ENCODE data around the gene ZIC2. TPM values are rescaled to one million over a fixed set of nuclear protein-coding genes. Genes with fewer than 3 reads are reported as not detected.

ZIC2 gene
- total and polyA plus RNA-seq, 2 donors: 0.05 to 0.30 TPM

DNA sequence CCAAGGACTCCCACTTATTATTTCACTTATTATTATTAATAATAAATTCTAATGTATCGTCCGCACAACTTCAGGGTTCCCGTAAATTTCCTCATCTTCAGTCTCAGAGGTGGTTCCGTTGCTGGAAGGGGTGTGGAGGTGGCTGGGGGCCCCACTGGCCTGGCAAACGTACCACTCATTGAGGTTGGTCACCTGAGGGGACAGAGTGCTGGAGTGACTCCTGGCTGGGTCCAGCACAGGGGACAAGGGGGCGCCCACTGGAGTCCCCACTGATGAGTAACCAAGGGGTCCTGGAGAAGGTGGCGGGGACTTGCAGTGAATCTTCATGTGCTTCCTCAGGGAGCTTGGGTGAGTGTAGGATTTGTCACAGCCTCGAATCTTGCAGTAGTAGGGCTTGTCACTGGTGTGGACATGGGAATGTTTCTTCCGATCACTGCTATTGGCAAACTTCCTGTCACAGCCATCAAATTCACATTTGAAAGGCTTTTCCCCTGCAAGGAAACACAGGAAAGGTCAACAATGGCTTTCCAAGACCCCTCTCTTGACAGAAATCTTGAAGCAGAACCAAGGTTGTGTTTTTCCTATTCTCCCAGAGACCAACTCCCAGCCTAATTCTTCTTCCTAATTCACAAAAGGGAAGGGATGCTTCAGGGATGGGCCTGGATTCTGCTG, 16.1 kb upstream of the ZIC2 start:
- Histone ChIP-seq H3K9me3 (ENCODE audit: control insufficient read depth in 2 of 2, insufficient read depth in 1 of 2, low read length in 1 of 2) (peaks cover 2 to 5% of the 10 kb centered on the region in 2 donors), H3K27ac (ENCODE audit: low read depth in 1 of 2, low read length in 1 of 2) (no peak overlapping the region), H3K27me3 (ENCODE audit: control insufficient read depth in 2 of 2, insufficient read depth in 1 of 2, low read length in 1 of 2) (peaks cover 78 to 98% of the 10 kb centered on the region in 2 donors), H3K4me1 (ENCODE audit: control insufficient read depth in 2 of 2, insufficient read depth in 2 of 2, low read length in 2 of 2) (peaks cover 8 to 9% of the 10 kb centered on the region in 2 donors), H3K4me3 (ENCODE audit: low read length in 2 of 2) (no peak overlapping the region), H3K36me3 (ENCODE audit: control insufficient read depth in 2 of 2, insufficient read depth in 2 of 2, low read length in 1 of 2) (no peaks in the 10 kb centered on the region)
- 75% methylated on average over 9 of the region's 9 CpGs for WGBS
- DNase-seq (ENCODE audit: low read depth in 6 of 9, low spot score in 9 of 9): no peak

DNA sequence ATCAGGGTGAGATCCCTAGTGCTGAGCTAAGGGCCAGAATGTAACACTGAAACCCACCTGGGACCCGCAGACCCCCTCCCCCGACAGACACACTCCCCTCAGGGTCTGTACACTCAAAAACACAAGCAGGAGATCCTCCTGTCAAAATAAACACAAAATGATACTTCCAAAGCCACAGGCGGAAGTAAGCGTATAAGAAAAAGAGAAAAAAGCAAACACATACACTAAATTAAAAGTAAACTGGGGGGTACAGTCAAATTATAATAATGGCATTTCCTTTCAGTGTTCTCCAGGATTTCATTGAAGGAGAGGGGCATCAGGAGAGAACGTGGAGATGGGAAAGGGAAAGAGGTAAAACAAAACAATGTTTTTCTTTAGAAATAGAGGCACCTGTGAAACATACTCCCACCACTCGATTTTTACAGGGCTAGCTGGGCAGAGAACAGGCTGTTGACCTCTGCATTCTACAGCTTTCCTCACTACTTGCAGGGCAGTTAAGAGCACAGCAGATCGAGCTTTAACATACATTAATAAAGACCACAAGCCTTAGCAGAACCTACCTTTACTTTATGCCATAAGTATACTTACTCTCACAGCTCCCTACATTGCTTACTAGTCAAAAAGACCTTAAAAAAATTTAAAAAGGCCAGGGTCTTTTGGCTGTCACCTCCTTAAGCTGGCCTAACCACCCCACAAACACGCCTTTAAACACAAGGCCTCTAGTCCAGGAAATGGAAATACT, 15.3 kb upstream of the ZIC2 start:
- Histone ChIP-seq H3K27me3 (ENCODE audit: control insufficient read depth in 2 of 2, insufficient read depth in 1 of 2, low read length in 1 of 2) (peaks cover 80 to 97% of the 10 kb centered on the region in 2 donors), H3K36me3 (ENCODE audit: control insufficient read depth in 2 of 2, insufficient read depth in 2 of 2, low read length in 1 of 2) (no peaks in the 10 kb centered on the region), H3K9me3 (ENCODE audit: control insufficient read depth in 2 of 2, insufficient read depth in 1 of 2, low read length in 1 of 2) (peaks cover 0 to 2% of the 10 kb centered on the region in 2 donors), H3K27ac (ENCODE audit: low read depth in 1 of 2, low read length in 1 of 2) (no peak overlapping the region), H3K4me1 (ENCODE audit: control insufficient read depth in 2 of 2, insufficient read depth in 2 of 2, low read length in 2 of 2) (peaks cover 9 to 12% of the 10 kb centered on the region in 2 donors), H3K4me3 (ENCODE audit: low read length in 2 of 2) (no peak overlapping the region)
- DNase-seq (ENCODE audit: low read depth in 6 of 9, low spot score in 9 of 9): no peak
- 70% methylated on average over 8 of the region's 8 CpGs for WGBS

DNA sequence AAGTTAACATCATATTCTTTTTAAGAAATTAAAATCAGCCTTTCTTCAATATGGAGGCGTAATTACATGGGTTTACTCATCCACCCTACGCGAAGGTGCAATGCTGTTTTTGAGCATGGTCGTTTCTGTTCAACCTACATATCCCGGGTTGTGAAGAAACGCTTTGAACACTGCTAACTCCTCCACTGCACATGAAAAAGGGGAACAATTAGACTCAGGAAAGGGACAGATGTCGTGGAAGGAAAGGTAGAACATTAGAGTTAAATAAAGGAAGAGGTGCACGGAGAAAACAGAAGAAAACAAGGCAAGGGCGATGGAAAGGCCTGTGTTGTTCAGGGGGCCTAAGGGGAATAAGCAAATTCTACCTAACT, 14.1 kb upstream of the ZIC2 start:
- Histone ChIP-seq H3K9me3 (ENCODE audit: control insufficient read depth in 2 of 2, insufficient read depth in 1 of 2, low read length in 1 of 2) (peaks cover 0 to 5% of the 10 kb centered on the region in 2 donors), H3K4me3 (ENCODE audit: low read length in 2 of 2) (no peak overlapping the region), H3K36me3 (ENCODE audit: control insufficient read depth in 2 of 2, insufficient read depth in 2 of 2, low read length in 1 of 2) (no peaks in the 10 kb centered on the region), H3K27me3 (ENCODE audit: control insufficient read depth in 2 of 2, insufficient read depth in 1 of 2, low read length in 1 of 2) (peaks cover 80 to 97% of the 10 kb centered on the region in 2 donors), H3K27ac (ENCODE audit: low read depth in 1 of 2, low read length in 1 of 2) (no peak overlapping the region), H3K4me1 (ENCODE audit: control insufficient read depth in 2 of 2, insufficient read depth in 2 of 2, low read length in 2 of 2) (peaks cover 11 to 12% of the 10 kb centered on the region in 2 donors)
- no peak for DNase-seq (ENCODE audit: low read depth in 6 of 9, low spot score in 9 of 9)
- whole genome bisulfite sequencing: 28% methylated on average over 9 of the region's 9 CpGs

- WGBS: 3% methylated on average over 58 of the region's 58 CpGs
- Histone ChIP-seq H3K4me3 (ENCODE audit: low read length in 2 of 2) (peak overlapping the region in 1 of 2 donors; percentile 3), H3K27me3 (ENCODE audit: control insufficient read depth in 2 of 2, insufficient read depth in 1 of 2, low read length in 1 of 2) (peaks cover 81 to 97% of the 10 kb centered on the region in 2 donors), H3K36me3 (ENCODE audit: control insufficient read depth in 2 of 2, insufficient read depth in 2 of 2, low read length in 1 of 2) (no peaks in the 10 kb centered on the region), H3K9me3 (ENCODE audit: control insufficient read depth in 2 of 2, insufficient read depth in 1 of 2, low read length in 1 of 2) (peaks cover 0 to 5% of the 10 kb centered on the region in 2 donors), H3K27ac (ENCODE audit: low read depth in 1 of 2, low read length in 1 of 2) (no peak overlapping the region), H3K4me1 (ENCODE audit: control insufficient read depth in 2 of 2, insufficient read depth in 2 of 2, low read length in 2 of 2) (peaks cover 11 to 12% of the 10 kb centered on the region in 2 donors)
- no peak for DNase-seq (ENCODE audit: low read depth in 6 of 9, low spot score in 9 of 9)
Observed at GRCh38 chr13:99967869-99968520, 13.6 kb upstream of the ZIC2 start.

- no peaks in the 10 kb centered on the region for H3K36me3 ChIP-seq (ENCODE audit: control insufficient read depth in 2 of 2, insufficient read depth in 2 of 2, low read length in 1 of 2)
- peaks cover 11 to 12% of the 10 kb centered on the region in 2 donors for H3K4me1 ChIP-seq (ENCODE audit: control insufficient read depth in 2 of 2, insufficient read depth in 2 of 2, low read length in 2 of 2)
- no peak overlapping the region for H3K27ac ChIP-seq (ENCODE audit: low read depth in 1 of 2, low read length in 1 of 2)
- peak overlapping the region in 1 of 2 donors; percentile 3 for H3K4me3 ChIP-seq (ENCODE audit: low read length in 2 of 2)
- peaks cover 87 to 99% of the 10 kb centered on the region in 2 donors for H3K27me3 ChIP-seq (ENCODE audit: control insufficient read depth in 2 of 2, insufficient read depth in 1 of 2, low read length in 1 of 2)
- WGBS: 7% methylated on average over 81 of the region's 81 CpGs
- no peak for DNase-seq (ENCODE audit: low read depth in 6 of 9, low spot score in 9 of 9)
- H3K9me3 ChIP-seq (ENCODE audit: control insufficient read depth in 2 of 2, insufficient read depth in 1 of 2, low read length in 1 of 2): peaks cover 0 to 5% of the 10 kb centered on the region in 2 donors
Observed at GRCh38 chr13:99968521-99969452, 12.8 kb upstream of the ZIC2 start.

DNA sequence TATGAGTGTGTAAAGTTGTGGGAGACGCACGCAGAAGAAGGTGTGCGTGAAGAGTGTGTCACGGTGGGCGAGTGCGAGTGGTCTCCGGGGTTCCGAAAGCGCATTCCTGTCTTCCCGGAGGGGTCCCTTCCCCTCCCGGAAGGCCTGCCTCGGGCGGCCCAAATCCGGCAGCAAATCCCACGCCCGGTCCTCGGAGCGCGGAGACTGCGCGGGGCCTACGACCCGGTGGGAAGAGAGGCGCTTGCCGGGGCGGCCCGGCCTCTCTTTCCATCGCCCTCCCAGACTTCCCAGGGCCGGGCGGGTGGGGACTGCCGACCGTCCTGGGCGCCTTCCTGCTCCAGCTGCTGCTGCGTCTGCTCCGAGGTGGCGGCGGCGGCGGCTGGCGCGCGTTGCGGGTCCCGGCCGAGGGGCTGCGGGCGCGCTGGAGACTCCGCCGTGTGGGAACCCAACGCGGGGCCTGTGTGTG, 12.1 kb upstream of the ZIC2 start:
- DNase-seq (ENCODE audit: low read depth in 6 of 9, low spot score in 9 of 9): no peak
- peaks cover 11 to 12% of the 10 kb centered on the region in 2 donors for H3K4me1 ChIP-seq (ENCODE audit: control insufficient read depth in 2 of 2, insufficient read depth in 2 of 2, low read length in 2 of 2)
- no peaks in the 10 kb centered on the region for H3K36me3 ChIP-seq (ENCODE audit: control insufficient read depth in 2 of 2, insufficient read depth in 2 of 2, low read length in 1 of 2)
- peak overlapping the region in 1 of 2 donors; percentile 43 for H3K4me3 ChIP-seq (ENCODE audit: low read length in 2 of 2)
- WGBS: 5% methylated on average over 52 of the region's 52 CpGs
- H3K9me3 ChIP-seq (ENCODE audit: control insufficient read depth in 2 of 2, insufficient read depth in 1 of 2, low read length in 1 of 2): peaks cover 0 to 5% of the 10 kb centered on the region in 2 donors
- no peak overlapping the region for H3K27ac ChIP-seq (ENCODE audit: low read depth in 1 of 2, low read length in 1 of 2)
- H3K27me3 ChIP-seq (ENCODE audit: control insufficient read depth in 2 of 2, insufficient read depth in 1 of 2, low read length in 1 of 2): peaks cover 88 to 100% of the 10 kb centered on the region in 2 donors

DNA sequence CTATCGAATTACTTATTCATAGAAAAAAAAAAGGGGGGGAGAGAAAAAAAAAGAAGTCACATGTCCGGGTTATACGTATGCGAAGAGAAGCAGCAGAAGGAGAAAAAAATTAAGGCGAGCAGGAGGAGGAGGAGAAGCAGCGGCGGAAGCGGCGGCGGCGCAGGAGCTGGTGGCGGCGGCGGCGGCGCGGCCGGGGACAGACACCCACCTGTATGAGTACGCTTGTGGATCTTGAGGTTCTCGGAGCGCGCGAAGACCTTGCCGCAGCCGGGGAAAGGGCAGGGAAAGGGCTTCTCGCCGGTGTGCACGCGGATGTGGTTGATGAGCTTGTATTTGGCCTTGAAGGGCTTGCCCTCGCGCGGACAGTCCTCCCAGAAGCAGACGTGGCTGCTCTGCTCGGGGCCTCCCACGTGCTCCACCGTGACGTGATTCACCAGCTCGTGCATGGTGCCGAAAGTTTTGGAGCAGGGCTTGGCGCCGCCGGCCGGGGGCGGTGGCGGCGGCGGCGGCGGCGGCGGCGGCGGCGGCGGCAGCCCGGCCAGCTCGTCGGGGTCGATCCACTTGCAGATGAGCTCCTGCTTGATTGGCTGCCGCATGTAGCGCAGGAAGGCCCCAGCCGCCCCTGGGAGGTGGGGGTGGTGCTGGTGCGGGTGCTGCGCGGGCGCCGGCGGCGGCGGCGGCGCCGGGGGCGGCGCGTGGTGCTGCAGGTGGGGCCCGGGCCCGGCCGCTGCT, 11.5 kb upstream of the ZIC2 start:
- WGBS: under 1% methylated on average over 79 of the region's 79 CpGs
- Histone ChIP-seq H3K27me3 (ENCODE audit: control insufficient read depth in 2 of 2, insufficient read depth in 1 of 2, low read length in 1 of 2) (peaks cover 89 to 100% of the 10 kb centered on the region in 2 donors), H3K27ac (ENCODE audit: low read depth in 1 of 2, low read length in 1 of 2) (no peak overlapping the region), H3K36me3 (ENCODE audit: control insufficient read depth in 2 of 2, insufficient read depth in 2 of 2, low read length in 1 of 2) (no peaks in the 10 kb centered on the region), H3K4me1 (ENCODE audit: control insufficient read depth in 2 of 2, insufficient read depth in 2 of 2, low read length in 2 of 2) (peaks cover 11 to 12% of the 10 kb centered on the region in 2 donors), H3K9me3 (ENCODE audit: control insufficient read depth in 2 of 2, insufficient read depth in 1 of 2, low read length in 1 of 2) (peaks cover 5 to 7% of the 10 kb centered on the region in 2 donors), H3K4me3 (ENCODE audit: low read length in 2 of 2) (peak overlapping the region in 1 of 2 donors; percentile 43)
- peak in 2 of 9 donors; percentile 22 to 71 for DNase-seq (ENCODE audit: low read depth in 6 of 9, low spot score in 9 of 9)
